HepG2 (cell line): Measurements from ENCODE around the gene LENG1. TPM values are rescaled to one million over a fixed set of nuclear protein-coding genes. Genes with fewer than 3 reads are reported as not detected.
A peak's percentile ranks its signal among the peaks of the same experiment; 100 is the strongest.

Experiments used
- LCORL ChIP-seq, 2 experiments: fragments of 450-650 bp in 1 of 2; sonication (generic) in 1 of 2; formaldehyde crosslinking in 1 of 2; IDR thresholded peaks; 2 replicates each; pipeline versions ENCODE4 v1.5.0 to v1.6.1; 2017 to 2020; ENCODE audit warnings: antibody characterized with exemption in 1 of 2, missing genetic modification reagents in 1 of 2
- MEF2D ChIP-seq: sonication (generic); formaldehyde crosslinking; IDR thresholded peaks from 2 replicates; pipeline ENCODE4 v1.5.1; 2020; ENCODE audit warnings: mild to moderate bottlenecking, missing genetic modification reagents
- MLLT10 ChIP-seq: sonication (generic); formaldehyde crosslinking; IDR thresholded peaks from 2 replicates; pipeline ENCODE4 v1.4.0; 2020; ENCODE audit warnings: missing genetic modification reagents
- REXO4 ChIP-seq: sonication (generic); formaldehyde crosslinking; IDR thresholded peaks from 2 replicates; pipeline ENCODE4 v1.8.0; 2022; ENCODE audit warnings: missing genetic modification reagents, mild to moderate bottlenecking, borderline replicate concordance
- ZNF460 ChIP-seq: sonication (generic); formaldehyde crosslinking; IDR thresholded peaks from 2 replicates; pipeline ENCODE4 v1.5.1; 2020; ENCODE audit warnings: missing genetic modification reagents, mild to moderate bottlenecking, borderline replicate concordance
- ZNF546 ChIP-seq: sonication (generic); formaldehyde crosslinking; conservative IDR thresholded peaks from 2 replicates; pipeline ENCODE4 v1.8.1; 2023; ENCODE audit warnings: mild to moderate bottlenecking, missing genetic modification reagents
- ZNF749 ChIP-seq: sonication (generic); formaldehyde crosslinking; IDR thresholded peaks from 2 replicates; pipeline ENCODE4 v1.8.0; 2022; ENCODE audit warnings: mild to moderate bottlenecking, missing genetic modification reagents, moderate library complexity, borderline replicate concordance
- polyA plus RNA-seq, 8 experiments: library from polyadenylated mRNA; depleted of rRNA in 3 of 8; stranded (reverse) in 7 of 8; unstranded in 1 of 8; fragments of >200 nt; fragmentation: Illumina TruSeq in 4 of 8; extraction: Trizol in 4 of 8; gene quantifications; 2 replicates each; pipeline versions ENCODE4 v1.2.1 to v1.2.3, GENCODE V29; 2011 to 2016; ENCODE audit warnings: low read depth in 4 of 8, missing spikeins in 1 of 8, mixed read lengths in 1 of 8; ENCODE audit not compliant: insufficient read depth in 1 of 8
- total RNA-seq, 5 experiments: library from RNA; depleted of rRNA; stranded (reverse); fragments of >200 nt; fragmentation: Illumina TruSeq; extraction: Trizol; gene quantifications; 2 replicates each; pipeline ENCODE4 v1.2.3, GENCODE V29; 2016; ENCODE audit warnings: low read depth in 1 of 5
- TF ChIP-seq, protein P1 (sequence below): sonication (generic); formaldehyde crosslinking; IDR thresholded peaks from 2 replicates; pipeline ENCODE4 v1.4.0; 2020; ENCODE audit warnings: missing genetic modification reagents
- TF ChIP-seq, protein P2 (sequence below), 2 experiments: sonication (generic) in 1 of 2; formaldehyde crosslinking in 1 of 2; IDR thresholded peaks; 2 replicates each; pipeline versions ENCODE4 v1.4.0 to v1.6.1; 2018 to 2020; ENCODE audit warnings: missing genetic modification reagents in 2 of 2, borderline replicate concordance in 1 of 2, low read depth in 1 of 2, mild to moderate bottlenecking in 1 of 2, missing biosample characterization in 1 of 2
- TF ChIP-seq, protein P3 (sequence below): sonication (generic); formaldehyde crosslinking; IDR thresholded peaks from 2 replicates; pipeline ENCODE4 v1.8.0; 2023; ENCODE audit warnings: mild to moderate bottlenecking, missing genetic modification reagents
- TF ChIP-seq, protein P4 (sequence below): sonication (generic); formaldehyde crosslinking; IDR thresholded peaks from 2 replicates; pipeline ENCODE4 v1.4.0; 2020; ENCODE audit warnings: mild to moderate bottlenecking, missing genetic modification reagents
- TF ChIP-seq, protein P5 (sequence below): sonication (generic); formaldehyde crosslinking; IDR thresholded peaks from 2 replicates; pipeline ENCODE4 v1.4.0; 2020; ENCODE audit warnings: mild to moderate bottlenecking, low read depth, missing genetic modification reagents
- TF ChIP-seq, protein P6 (sequence below): sonication (generic); formaldehyde crosslinking; IDR thresholded peaks from 2 replicates; pipeline ENCODE4 v1.8.1; 2023; ENCODE audit warnings: mild to moderate bottlenecking, moderate library complexity, missing genetic modification reagents
- TF ChIP-seq, protein P7 (sequence below): sonication (generic); formaldehyde crosslinking; IDR thresholded peaks from 2 replicates; pipeline ENCODE4 v1.5.0; 2020; ENCODE audit warnings: mild to moderate bottlenecking, missing genetic modification reagents

LENG1 gene
- total and polyA plus RNA-seq, 2 of the 13 experiments (the other 11 are each of a cell fraction or from before 2014, with no cell fraction given) = 1.8 to 3.8 TPM

DNA sequence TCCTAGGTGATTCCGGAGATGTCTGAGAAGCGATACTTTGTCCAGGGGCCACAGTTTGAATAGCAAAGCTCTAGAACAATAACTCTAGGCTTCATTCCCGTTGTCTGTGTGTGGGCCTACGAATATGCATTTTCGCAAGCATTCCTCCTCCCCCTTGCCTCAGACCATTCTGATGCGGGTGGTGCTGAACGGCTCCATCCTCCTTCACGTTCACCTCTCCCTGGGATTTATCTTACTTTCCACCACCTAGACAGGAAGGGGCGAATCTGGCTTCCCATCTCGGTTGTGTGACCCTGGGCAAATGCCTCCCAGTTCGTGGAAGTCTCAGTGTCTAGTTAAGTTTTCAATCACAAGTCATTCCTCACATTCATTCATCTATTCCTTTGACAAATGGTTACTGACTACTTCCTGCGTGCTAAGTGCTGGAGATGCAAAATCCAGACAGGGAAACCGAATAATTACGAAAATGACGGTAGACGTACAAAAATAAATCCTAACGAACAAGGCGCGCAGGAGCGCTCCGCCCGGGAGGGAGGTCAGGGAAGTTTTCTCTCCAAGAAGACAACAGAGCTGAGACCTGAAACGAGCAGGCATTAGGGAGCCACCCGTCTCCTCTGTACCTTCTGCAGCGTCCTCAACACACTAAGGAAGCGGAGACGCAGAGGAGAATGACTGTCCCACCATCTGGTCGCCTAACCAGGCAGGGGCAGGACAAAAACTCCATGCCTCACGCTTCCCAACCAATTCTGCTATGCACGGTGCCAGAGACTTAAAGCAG is 23.2 kb downstream of the LENG1 start (continued):
- TF ChIP-seq MEF2D = no peak
- TF ChIP-seq, protein P1, sequence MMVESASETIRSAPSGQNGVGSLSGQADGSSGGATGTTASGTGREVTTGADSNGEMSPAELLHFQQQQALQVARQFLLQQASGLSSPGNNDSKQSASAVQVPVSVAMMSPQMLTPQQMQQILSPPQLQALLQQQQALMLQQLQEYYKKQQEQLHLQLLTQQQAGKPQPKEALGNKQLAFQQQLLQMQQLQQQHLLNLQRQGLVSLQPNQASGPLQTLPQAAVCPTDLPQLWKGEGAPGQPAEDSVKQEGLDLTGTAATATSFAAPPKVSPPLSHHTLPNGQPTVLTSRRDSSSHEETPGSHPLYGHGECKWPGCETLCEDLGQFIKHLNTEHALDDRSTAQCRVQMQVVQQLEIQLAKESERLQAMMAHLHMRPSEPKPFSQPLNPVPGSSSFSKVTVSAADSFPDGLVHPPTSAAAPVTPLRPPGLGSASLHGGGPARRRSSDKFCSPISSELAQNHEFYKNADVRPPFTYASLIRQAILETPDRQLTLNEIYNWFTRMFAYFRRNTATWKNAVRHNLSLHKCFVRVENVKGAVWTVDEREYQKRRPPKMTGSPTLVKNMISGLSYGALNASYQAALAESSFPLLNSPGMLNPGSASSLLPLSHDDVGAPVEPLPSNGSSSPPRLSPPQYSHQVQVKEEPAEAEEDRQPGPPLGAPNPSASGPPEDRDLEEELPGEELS (CRISPR knock-in tag) = no peak
- TF ChIP-seq REXO4 (CRISPR knock-in tag) = no peak
- TF ChIP-seq, protein P2, sequence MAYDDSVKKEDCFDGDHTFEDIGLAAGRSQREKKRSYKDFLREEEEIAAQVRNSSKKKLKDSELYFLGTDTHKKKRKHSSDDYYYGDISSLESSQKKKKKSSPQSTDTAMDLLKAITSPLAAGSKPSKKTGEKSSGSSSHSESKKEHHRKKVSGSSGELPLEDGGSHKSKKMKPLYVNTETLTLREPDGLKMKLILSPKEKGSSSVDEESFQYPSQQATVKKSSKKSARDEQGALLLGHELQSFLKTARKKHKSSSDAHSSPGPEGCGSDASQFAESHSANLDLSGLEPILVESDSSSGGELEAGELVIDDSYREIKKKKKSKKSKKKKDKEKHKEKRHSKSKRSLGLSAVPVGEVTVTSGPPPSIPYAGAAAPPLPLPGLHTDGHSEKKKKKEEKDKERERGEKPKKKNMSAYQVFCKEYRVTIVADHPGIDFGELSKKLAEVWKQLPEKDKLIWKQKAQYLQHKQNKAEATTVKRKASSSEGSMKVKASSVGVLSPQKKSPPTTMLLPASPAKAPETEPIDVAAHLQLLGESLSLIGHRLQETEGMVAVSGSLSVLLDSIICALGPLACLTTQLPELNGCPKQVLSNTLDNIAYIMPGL (CRISPR knock-in tag; IDR thresholded peaks at IDR 0.05; ENCODE audit: borderline replicate concordance in 1 of 2, low read depth in 1 of 2) = peak in 1 of 2 experiments; percentile 63; a peak in 2 of 4 replicates
- no peak for TF ChIP-seq LCORL (IDR thresholded peaks at IDR 0.05)
- 0 out of 2 replicates have a peak, but pooled peaks have one; percentile 10 for TF ChIP-seq LCORL (CRISPR knock-in tag; IDR thresholded peaks at IDR 0.05)
- TF ChIP-seq, protein P3, sequence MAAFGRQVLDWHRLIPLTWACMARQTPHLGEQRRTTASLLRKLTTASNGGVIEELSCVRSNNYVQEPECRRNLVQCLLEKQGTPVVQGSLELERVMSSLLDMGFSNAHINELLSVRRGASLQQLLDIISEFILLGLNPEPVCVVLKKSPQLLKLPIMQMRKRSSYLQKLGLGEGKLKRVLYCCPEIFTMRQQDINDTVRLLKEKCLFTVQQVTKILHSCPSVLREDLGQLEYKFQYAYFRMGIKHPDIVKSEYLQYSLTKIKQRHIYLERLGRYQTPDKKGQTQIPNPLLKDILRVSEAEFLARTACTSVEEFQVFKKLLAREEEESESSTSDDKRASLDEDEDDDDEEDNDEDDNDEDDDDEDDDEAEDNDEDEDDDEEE (CRISPR knock-in tag) = 0 out of 2 replicates have a peak, but pooled peaks have one; percentile 33
- TF ChIP-seq ZNF546 (CRISPR knock-in tag) = no peak
- TF ChIP-seq, protein P4, sequence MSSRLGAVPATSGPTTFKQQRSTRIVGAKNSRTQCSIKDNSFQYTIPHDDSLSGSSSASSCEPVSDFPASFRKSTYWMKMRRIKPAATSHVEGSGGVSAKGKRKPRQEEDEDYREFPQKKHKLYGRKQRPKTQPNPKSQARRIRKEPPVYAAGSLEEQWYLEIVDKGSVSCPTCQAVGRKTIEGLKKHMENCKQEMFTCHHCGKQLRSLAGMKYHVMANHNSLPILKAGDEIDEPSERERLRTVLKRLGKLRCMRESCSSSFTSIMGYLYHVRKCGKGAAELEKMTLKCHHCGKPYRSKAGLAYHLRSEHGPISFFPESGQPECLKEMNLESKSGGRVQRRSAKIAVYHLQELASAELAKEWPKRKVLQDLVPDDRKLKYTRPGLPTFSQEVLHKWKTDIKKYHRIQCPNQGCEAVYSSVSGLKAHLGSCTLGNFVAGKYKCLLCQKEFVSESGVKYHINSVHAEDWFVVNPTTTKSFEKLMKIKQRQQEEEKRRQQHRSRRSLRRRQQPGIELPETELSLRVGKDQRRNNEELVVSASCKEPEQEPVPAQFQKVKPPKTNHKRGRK (CRISPR knock-in tag) = 0 out of 2 replicates have a peak, but pooled peaks have one; percentile 61
- TF ChIP-seq, protein P5, sequence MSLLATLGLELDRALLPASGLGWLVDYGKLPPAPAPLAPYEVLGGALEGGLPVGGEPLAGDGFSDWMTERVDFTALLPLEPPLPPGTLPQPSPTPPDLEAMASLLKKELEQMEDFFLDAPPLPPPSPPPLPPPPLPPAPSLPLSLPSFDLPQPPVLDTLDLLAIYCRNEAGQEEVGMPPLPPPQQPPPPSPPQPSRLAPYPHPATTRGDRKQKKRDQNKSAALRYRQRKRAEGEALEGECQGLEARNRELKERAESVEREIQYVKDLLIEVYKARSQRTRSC (CRISPR knock-in tag) = no peak
- TF ChIP-seq MLLT10 (CRISPR knock-in tag) = no peak
- no peak for TF ChIP-seq ZNF749
- TF ChIP-seq ZNF460 (CRISPR knock-in tag) = no peak
- TF ChIP-seq, protein P6, sequence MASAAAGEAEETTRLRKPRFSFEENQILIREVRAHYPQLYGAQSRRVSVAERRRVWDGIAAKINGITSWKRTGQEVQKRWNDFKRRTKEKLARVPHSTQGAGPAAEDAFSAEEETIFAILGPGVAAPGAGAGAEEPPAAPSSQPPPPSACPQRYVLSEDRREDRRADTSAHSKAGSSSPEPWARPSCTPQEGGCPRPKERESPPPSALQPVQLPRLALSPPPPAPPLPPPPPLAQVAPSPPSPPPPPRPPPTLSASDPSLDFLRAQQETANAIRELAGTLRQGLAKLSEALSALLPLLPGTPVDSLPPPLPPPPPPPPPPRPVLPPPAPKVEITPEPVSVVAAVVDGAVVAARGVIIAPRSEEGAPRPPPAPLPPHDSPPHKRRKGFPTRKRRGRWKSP (CRISPR knock-in tag) = no peak
- TF ChIP-seq, protein P7, sequence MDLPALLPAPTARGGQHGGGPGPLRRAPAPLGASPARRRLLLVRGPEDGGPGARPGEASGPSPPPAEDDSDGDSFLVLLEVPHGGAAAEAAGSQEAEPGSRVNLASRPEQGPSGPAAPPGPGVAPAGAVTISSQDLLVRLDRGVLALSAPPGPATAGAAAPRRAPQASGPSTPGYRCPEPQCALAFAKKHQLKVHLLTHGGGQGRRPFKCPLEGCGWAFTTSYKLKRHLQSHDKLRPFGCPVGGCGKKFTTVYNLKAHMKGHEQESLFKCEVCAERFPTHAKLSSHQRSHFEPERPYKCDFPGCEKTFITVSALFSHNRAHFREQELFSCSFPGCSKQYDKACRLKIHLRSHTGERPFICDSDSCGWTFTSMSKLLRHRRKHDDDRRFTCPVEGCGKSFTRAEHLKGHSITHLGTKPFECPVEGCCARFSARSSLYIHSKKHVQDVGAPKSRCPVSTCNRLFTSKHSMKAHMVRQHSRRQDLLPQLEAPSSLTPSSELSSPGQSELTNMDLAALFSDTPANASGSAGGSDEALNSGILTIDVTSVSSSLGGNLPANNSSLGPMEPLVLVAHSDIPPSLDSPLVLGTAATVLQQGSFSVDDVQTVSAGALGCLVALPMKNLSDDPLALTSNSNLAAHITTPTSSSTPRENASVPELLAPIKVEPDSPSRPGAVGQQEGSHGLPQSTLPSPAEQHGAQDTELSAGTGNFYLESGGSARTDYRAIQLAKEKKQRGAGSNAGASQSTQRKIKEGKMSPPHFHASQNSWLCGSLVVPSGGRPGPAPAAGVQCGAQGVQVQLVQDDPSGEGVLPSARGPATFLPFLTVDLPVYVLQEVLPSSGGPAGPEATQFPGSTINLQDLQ = no peak
